Endothelial cell of umbilical vein (primary cell): ENCODE results near the gene GSN. TPM values are rescaled to one million over a fixed set of nuclear protein-coding genes. Genes with fewer than 3 reads are reported as not detected.

Experiments
- BruUV-seq: library from RNA; stranded (reverse); fragments of 400-500 nt; replicated peaks from 2 replicates; lab custom pipeline; 2021; lab: Mats Ljungman, UMichigan
- CTCF ChIA-PET: fragments of 300-600, 350-600 bp; sonication (Branson Sonifier 250); formaldehyde crosslinking; loops from one replicate; lab custom pipeline; 2021; ENCODE audit warnings: antibody characterized with exemption, inconsistent platforms; lab: Charles Lee
- POLR2A ChIA-PET: fragments of 300-600, 350-600 bp; sonication (Branson Sonifier 250); formaldehyde crosslinking; loops from one replicate; lab custom pipeline; 2021; ENCODE audit warnings: antibody characterized with exemption, inconsistent platforms; lab: Charles Lee
- DNase-seq: peaks from one replicate; pipeline ENCODE4 v3.0.0-alpha.2; 2011; ENCODE audit warnings: low read depth, low spot score
- FAIRE-seq: peaks from 2 replicates; lab custom pipeline; 2011; peaks lifted over from hg19 to GRCh38; lab: Jason Lieb, UNC
- H2AFZ ChIP-seq: 2 replicates; pipeline ENCODE4 v1.6.0; 2012; ENCODE audit warnings: low read depth, low read length, control low read depth, inconsistent platforms
- H3K27ac ChIP-seq: 2 replicates; pipeline ENCODE4 v1.5.1; 2011; ENCODE audit warnings: low read depth, mild to moderate bottlenecking, control low read depth, low read length, moderate library complexity; ENCODE audit not compliant: insufficient read depth
- H3K27me3 ChIP-seq, 2 experiments: 2 replicates each; pipeline versions ENCODE4 v1.6.0 to v1.6.1; 2011; ENCODE audit warnings: low read length in 2 of 2, mixed read lengths in 1 of 2; ENCODE audit not compliant: control insufficient read depth in 2 of 2, insufficient read depth in 2 of 2
- H3K36me3 ChIP-seq, 2 experiments: 2 replicates in 1 of 2; 3 replicates in 1 of 2; pipeline ENCODE4 v1.5.1; 2011; ENCODE audit warnings: low read length in 2 of 2, mild to moderate bottlenecking in 1 of 2, moderate library complexity in 1 of 2; ENCODE audit not compliant: control insufficient read depth in 2 of 2, insufficient read depth in 2 of 2; ENCODE audit errors: extremely low read depth in 1 of 2
- H3K4me1 ChIP-seq: 3 replicates; pipeline ENCODE4 v1.5.1; 2011; ENCODE audit warnings: mild to moderate bottlenecking, low read length; ENCODE audit not compliant: control insufficient read depth, insufficient read depth; ENCODE audit errors: extremely low read depth
- H3K4me2 ChIP-seq: 2 replicates; pipeline ENCODE4 v1.6.1; 2011; ENCODE audit warnings: low read length, control low read depth, mixed read lengths; ENCODE audit not compliant: insufficient read depth
- H3K4me3 ChIP-seq, 3 experiments: fragments of 200-600 bp in 1 of 3; sonication (generic), shearing (Covaris generic) in 1 of 3; replicated peaks in 1 of 3; 2 replicates each; pipeline ENCODE4 v1.5.1; 2011 to 2016; ENCODE audit warnings: control low read depth in 3 of 3, low read length in 3 of 3, mild to moderate bottlenecking in 2 of 3, inconsistent platforms in 1 of 3, low read depth in 1 of 3, moderate library complexity in 1 of 3; ENCODE audit not compliant: insufficient read depth in 1 of 3
- H3K79me2 ChIP-seq: 2 replicates; pipeline ENCODE4 v1.6.0; 2012; ENCODE audit warnings: low read length, inconsistent platforms; ENCODE audit not compliant: control insufficient read depth, insufficient read depth
- H3K9ac ChIP-seq: replicated peaks from 2 replicates; pipeline ENCODE3; 2011; ENCODE audit warnings: low read length, control low read depth; ENCODE audit not compliant: insufficient read depth; ENCODE audit errors: extremely low read depth
- H3K9me1 ChIP-seq: replicated peaks from 3 replicates; pipeline ENCODE4 v1.6.0; 2011; ENCODE audit warnings: mild to moderate bottlenecking, low read length; ENCODE audit not compliant: control insufficient read depth, insufficient read depth; ENCODE audit errors: extremely low read depth
- H3K9me3 ChIP-seq: replicated peaks from 2 replicates; pipeline ENCODE4 v1.5.1; 2012; ENCODE audit warnings: low read length, inconsistent platforms; ENCODE audit not compliant: control insufficient read depth, insufficient read depth
- H4K20me1 ChIP-seq: replicated peaks from 2 replicates; pipeline ENCODE3; 2011; ENCODE audit warnings: mild to moderate bottlenecking, low read length; ENCODE audit not compliant: control insufficient read depth, insufficient read depth; ENCODE audit errors: extremely low read depth
- CTCF ChIP-seq, 2 donors: IDR thresholded peaks; 1 replicate in 1 of 2; 2 replicates in 1 of 2; pipeline ENCODE4 v1.5.1; 2011; ENCODE audit warnings: low read length in 2 of 2, mild to moderate bottlenecking in 2 of 2, moderate library complexity in 2 of 2, control low read depth in 1 of 2, inconsistent platforms in 1 of 2, low read depth in 1 of 2; ENCODE audit not compliant: insufficient read depth in 1 of 2; ENCODE audit errors: extremely low read depth in 1 of 2
- FOS ChIP-seq: IDR thresholded peaks from 2 replicates; pipeline ENCODE4 v1.6.1; 2011; ENCODE audit warnings: mild to moderate bottlenecking, low read length, moderate library complexity, borderline replicate concordance; ENCODE audit not compliant: insufficient read depth
- GATA2 ChIP-seq: IDR thresholded peaks from 2 replicates; pipeline ENCODE4 v1.7.0; 2011; ENCODE audit warnings: low read depth, mild to moderate bottlenecking, moderate library complexity, mixed read lengths, low read length; ENCODE audit not compliant: insufficient read length, insufficient read depth
- JUN ChIP-seq: IDR thresholded peaks from 2 replicates; pipeline ENCODE4 v1.6.1; 2011; ENCODE audit warnings: borderline replicate concordance, low read depth; ENCODE audit not compliant: insufficient read length, insufficient read depth
- MAX ChIP-seq: IDR thresholded peaks from 2 replicates; pipeline ENCODE4 v1.6.1; 2011; ENCODE audit not compliant: insufficient read depth, insufficient read length
- MYC ChIP-seq: IDR thresholded peaks from one replicate; pipeline ENCODE4 v1.6.1; 2011; ENCODE audit warnings: mild to moderate bottlenecking, low read depth, low read length
- POLR2A ChIP-seq: IDR thresholded peaks from 2 replicates; pipeline ENCODE4 v1.6.1; 2012; ENCODE audit warnings: low read depth, mild to moderate bottlenecking, control low read depth, low read length
- POLR2AphosphoS5 ChIP-seq: IDR thresholded peaks from 2 replicates; pipeline ENCODE4 v1.6.1; 2012; ENCODE audit warnings: low read depth, mild to moderate bottlenecking, control low read depth, low read length, moderate library complexity; ENCODE audit not compliant: insufficient read depth
- dilution Hi-C: fragments of 300-500 bp; cut with MboI; formaldehyde crosslinking; loops from one replicate; pipeline ENCODE4 v1.15.0; 2019; ENCODE audit warnings: low sequenced_read_pairs; ENCODE audit not compliant: extremely low pct_ligation_motif_present
- intact Hi-C: fragments of 100-400 bp; cut with micrococcal nuclease; formaldehyde crosslinking; loops from one replicate; pipeline ENCODE4 v1.10.0; 2022
- polyA plus RNA-seq, 4 experiments: library from polyadenylated mRNA; depleted of rRNA in 3 of 4; stranded (reverse) in 3 of 4; unstranded in 1 of 4; fragments of >200 nt; gene quantifications; 2 replicates each; pipeline versions ENCODE4 v1.2.1 to v1.2.3, GENCODE V29; 2011 to 2012; ENCODE audit warnings: missing spikeins in 1 of 4
- total RNA-seq: library from RNA; stranded (reverse); gene quantifications from 2 replicates; pipeline ENCODE4 v1.2.3, GENCODE V29; 2021

GSN gene
- total and polyA plus RNA-seq, 2 donors (not counting 3 experiments of a cell fraction or from before 2014, with no cell fraction given), result 130 to 232 TPM

- ChIA-PET CTCF (interaction anchor here (1.5 to 4.5 kb wide), 4 partner anchors 10 to 84 kb away, joined by 3 to 49 read pairs (median 23); no protein-coding TSS in a partner anchor), POLR2A (interaction anchor here (1.8 kb wide), 1 partner anchor 10 kb away, joined by 7 read pairs; no protein-coding TSS in a partner anchor)
- no peak overlapping the region for H3K27ac ChIP-seq
- DNase-seq, result no peak
- TF ChIP-seq MAX (no peak), MYC (no peak), JUN (no peak), FOS (no peak), GATA2 (no peak), POLR2A (no peak), POLR2AphosphoS5 (no peak), CTCF (IDR thresholded peaks at IDR 0.05; ENCODE audit: extremely low read depth in 1 of 2, insufficient read depth in 1 of 2, low read depth in 1 of 2, low read length in 2 of 2) (no peak)
- no peaks in the 10 kb centered on the region for H3K79me2 ChIP-seq
- H3K9me3 ChIP-seq, result no peaks in the 10 kb centered on the region
- no peak overlapping the region for H3K4me3 ChIP-seq
- H3K9me1 ChIP-seq, result no peaks in the 10 kb centered on the region
- FAIRE-seq, result peak; percentile 38
- H3K27me3 ChIP-seq, result no peaks in the 10 kb centered on the region
- peaks cover 15% of the 10 kb centered on the region for H3K4me1 ChIP-seq
- BruUV-seq, result no TSS peak
- no peak overlapping the region for H3K4me2 ChIP-seq
- intact Hi-C loops (no loop called here), dilution Hi-C loops (no loop called here)
- no peak overlapping the region for H3K9ac ChIP-seq
- no peaks in the 10 kb centered on the region for H3K36me3 ChIP-seq
- no peaks in the 10 kb centered on the region for H4K20me1 ChIP-seq
- H2AFZ ChIP-seq, result no peak overlapping the region
Observed at GRCh38 chr9:121297389-121297788, 29.4 kb downstream of the GSN start.
